Glutamatergic neuron (in vitro differentiated cells): ENCODE results near the gene ASCC2. TPM values are rescaled to one million over a fixed set of nuclear protein-coding genes. Genes with fewer than 3 reads are reported as not detected.

ENCODE experiments used
- DNase-seq: peaks from one replicate; pipeline ENCODE4 v3.0.0; 2022
- H3K27ac Mint-ChIP-seq: one replicate; pipeline ENCODE4 v1.8.0; 2020; ENCODE audit warnings: mild to moderate bottlenecking, mixed read lengths, inconsistent platforms; ENCODE audit not compliant: unreplicated experiment
- H3K27me3 Mint-ChIP-seq: one replicate; pipeline ENCODE4 v1.8.0; 2020; ENCODE audit warnings: mild to moderate bottlenecking, moderate library complexity, mixed read lengths, inconsistent platforms; ENCODE audit not compliant: unreplicated experiment
- H3K36me3 Mint-ChIP-seq: one replicate; pipeline ENCODE4 v1.8.0; 2020; ENCODE audit warnings: mild to moderate bottlenecking, mixed read lengths, inconsistent platforms; ENCODE audit not compliant: unreplicated experiment
- H3K4me1 Mint-ChIP-seq: one replicate; pipeline ENCODE4 v1.8.0; 2020; ENCODE audit warnings: mild to moderate bottlenecking, low read depth, mixed read lengths, inconsistent platforms; ENCODE audit not compliant: unreplicated experiment
- H3K4me3 Mint-ChIP-seq: one replicate; pipeline ENCODE4 v1.8.0; 2020; ENCODE audit warnings: mild to moderate bottlenecking, mixed read lengths, inconsistent platforms; ENCODE audit not compliant: unreplicated experiment
- H3K9me3 Mint-ChIP-seq: one replicate; pipeline ENCODE4 v1.8.0; 2020; ENCODE audit warnings: mild to moderate bottlenecking, moderate library complexity, mixed read lengths, inconsistent platforms; ENCODE audit not compliant: unreplicated experiment
- total RNA-seq: library from RNA; stranded (reverse); fragmentation: NEBNext Ultra II Directional; extraction: Animal tissue kit (Norgen Biotek cat#: 25700); gene quantifications from one replicate; pipeline ENCODE4 v1.2.1, GENCODE V29; 2021; ENCODE audit not compliant: unreplicated experiment
- TF ChIP-seq, protein P1 (sequence below): fragments of 200-600 bp; sonication (generic); IDR thresholded peaks from one replicate; pipeline ENCODE4 v1.5.0; 2021; ENCODE audit not compliant: partially characterized antibody, unreplicated experiment

Gene ASCC2
- total RNA-seq, 1 donor from 2014 or later, result 67.8 TPM

GRCh38 chr22:29748248-29748893, 89.7 kb downstream of the ASCC2 start:
- peaks cover 3% of the 10 kb centered on the region for H3K9me3 Mint-ChIP-seq
- TF ChIP-seq, protein P1, sequence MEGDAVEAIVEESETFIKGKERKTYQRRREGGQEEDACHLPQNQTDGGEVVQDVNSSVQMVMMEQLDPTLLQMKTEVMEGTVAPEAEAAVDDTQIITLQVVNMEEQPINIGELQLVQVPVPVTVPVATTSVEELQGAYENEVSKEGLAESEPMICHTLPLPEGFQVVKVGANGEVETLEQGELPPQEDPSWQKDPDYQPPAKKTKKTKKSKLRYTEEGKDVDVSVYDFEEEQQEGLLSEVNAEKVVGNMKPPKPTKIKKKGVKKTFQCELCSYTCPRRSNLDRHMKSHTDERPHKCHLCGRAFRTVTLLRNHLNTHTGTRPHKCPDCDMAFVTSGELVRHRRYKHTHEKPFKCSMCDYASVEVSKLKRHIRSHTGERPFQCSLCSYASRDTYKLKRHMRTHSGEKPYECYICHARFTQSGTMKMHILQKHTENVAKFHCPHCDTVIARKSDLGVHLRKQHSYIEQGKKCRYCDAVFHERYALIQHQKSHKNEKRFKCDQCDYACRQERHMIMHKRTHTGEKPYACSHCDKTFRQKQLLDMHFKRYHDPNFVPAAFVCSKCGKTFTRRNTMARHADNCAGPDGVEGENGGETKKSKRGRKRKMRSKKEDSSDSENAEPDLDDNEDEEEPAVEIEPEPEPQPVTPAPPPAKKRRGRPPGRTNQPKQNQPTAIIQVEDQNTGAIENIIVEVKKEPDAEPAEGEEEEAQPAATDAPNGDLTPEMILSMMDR, result no peak
- no peaks in the 10 kb centered on the region for H3K4me1 Mint-ChIP-seq
- peaks cover 7% of the 10 kb centered on the region for H3K27me3 Mint-ChIP-seq
- H3K27ac Mint-ChIP-seq, result no peak overlapping the region
- no peak overlapping the region for H3K4me3 Mint-ChIP-seq
- no peak for DNase-seq
- no peaks in the 10 kb centered on the region for H3K36me3 Mint-ChIP-seq

DNA sequence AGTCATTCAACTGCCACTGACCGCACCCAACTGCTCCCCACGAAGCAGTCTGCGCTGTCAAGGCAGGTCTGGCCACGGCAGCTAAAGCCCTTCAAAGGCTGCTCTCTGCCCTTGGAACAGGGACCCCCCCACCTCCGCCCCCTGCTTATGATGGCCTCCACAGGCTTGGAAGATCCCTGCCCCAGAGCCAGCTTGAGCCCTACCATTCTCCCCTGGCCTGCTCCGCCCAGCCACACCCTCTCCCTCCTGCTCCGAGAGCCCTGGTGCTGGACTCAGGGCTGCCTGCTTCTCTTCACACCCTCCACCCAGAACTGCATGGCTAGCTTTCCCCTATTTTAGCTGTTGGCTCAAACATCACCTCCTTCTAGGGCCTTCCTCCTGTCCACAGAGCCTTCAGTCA, 90.2 kb downstream of the ASCC2 start:
- no peak overlapping the region for H3K27ac Mint-ChIP-seq
- H3K9me3 Mint-ChIP-seq, result peaks cover 3% of the 10 kb centered on the region
- peaks cover 7% of the 10 kb centered on the region for H3K27me3 Mint-ChIP-seq
- H3K4me1 Mint-ChIP-seq, result no peaks in the 10 kb centered on the region
- no peaks in the 10 kb centered on the region for H3K36me3 Mint-ChIP-seq
- DNase-seq, result no peak
- TF ChIP-seq, protein P1, result no peak
- no peak overlapping the region for H3K4me3 Mint-ChIP-seq

DNA sequence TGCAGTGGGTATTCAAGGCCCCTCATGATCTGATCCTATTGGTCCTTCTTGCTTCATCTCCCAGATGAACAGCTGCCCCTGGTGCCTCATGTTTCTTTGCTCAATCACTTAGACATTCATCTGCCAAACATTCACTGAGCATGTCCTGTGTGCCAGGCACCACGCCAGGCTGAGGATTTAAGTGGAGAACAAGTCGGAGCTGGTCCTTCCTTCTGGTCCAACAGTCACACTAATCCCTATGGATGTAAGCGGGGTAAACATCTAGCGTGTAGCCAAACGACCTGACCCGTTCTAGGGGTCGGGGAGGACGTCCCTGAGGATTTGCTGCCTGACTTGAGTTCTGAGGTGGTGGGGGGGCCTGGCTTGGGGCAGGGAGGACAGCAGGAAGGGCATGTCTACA, 93.2 kb downstream of the ASCC2 start:
- peaks cover 3% of the 10 kb centered on the region for H3K9me3 Mint-ChIP-seq
- peaks cover 7% of the 10 kb centered on the region for H3K27me3 Mint-ChIP-seq
- H3K27ac Mint-ChIP-seq, result no peak overlapping the region
- no peaks in the 10 kb centered on the region for H3K4me1 Mint-ChIP-seq
- peak; percentile 14 for DNase-seq
- H3K36me3 Mint-ChIP-seq, result peaks cover 3% of the 10 kb centered on the region
- H3K4me3 Mint-ChIP-seq, result no peak overlapping the region
- TF ChIP-seq, protein P1, result no peak

DNA sequence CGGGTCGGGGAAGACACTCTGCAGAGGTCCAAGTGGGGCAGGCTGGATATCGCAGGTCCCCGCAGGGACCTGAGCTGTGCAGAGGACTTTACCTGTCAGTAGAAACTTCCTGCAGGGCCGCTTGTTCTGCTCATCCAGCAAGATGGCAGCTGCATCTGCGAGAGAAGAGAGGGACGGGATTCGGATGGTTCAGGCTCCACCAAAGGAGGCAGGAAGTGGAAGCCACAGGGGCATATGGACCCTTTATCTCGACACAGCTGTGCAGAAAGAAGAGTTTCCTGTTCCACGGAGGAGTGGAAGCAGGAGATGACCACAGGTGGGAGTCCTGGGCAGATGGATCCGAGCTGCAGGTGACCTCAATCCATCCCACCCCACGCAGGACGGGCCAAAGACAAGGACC, 95.7 kb downstream of the ASCC2 start:
- no peak overlapping the region for H3K27ac Mint-ChIP-seq
- H3K4me1 Mint-ChIP-seq, result no peaks in the 10 kb centered on the region
- peaks cover 3% of the 10 kb centered on the region for H3K36me3 Mint-ChIP-seq
- H3K9me3 Mint-ChIP-seq, result peaks cover 1% of the 10 kb centered on the region
- no peaks in the 10 kb centered on the region for H3K27me3 Mint-ChIP-seq
- TF ChIP-seq, protein P1, result no peak
- H3K4me3 Mint-ChIP-seq, result no peak overlapping the region
- DNase-seq, result peak; percentile 6

GRCh38 chr22:29741926-29742325, 96.1 kb downstream of the ASCC2 start:
- no peak for DNase-seq
- TF ChIP-seq, protein P1, result no peak
- peaks cover 3% of the 10 kb centered on the region for H3K36me3 Mint-ChIP-seq
- H3K4me3 Mint-ChIP-seq, result no peak overlapping the region
- H3K4me1 Mint-ChIP-seq, result no peaks in the 10 kb centered on the region
- peaks cover 1% of the 10 kb centered on the region for H3K9me3 Mint-ChIP-seq
- H3K27me3 Mint-ChIP-seq, result no peaks in the 10 kb centered on the region
- H3K27ac Mint-ChIP-seq, result no peak overlapping the region
